ENCODE data around the gene ROPN1B.
A peak's percentile ranks its signal among the peaks of the same experiment; 100 is the strongest.
"Not testable (repeated sequence)": the region's sequence is repeated elsewhere in the genome, so short reads cannot be mapped to it uniquely, and the experiment has no call there.

The ROPN1B gene

DNA sequence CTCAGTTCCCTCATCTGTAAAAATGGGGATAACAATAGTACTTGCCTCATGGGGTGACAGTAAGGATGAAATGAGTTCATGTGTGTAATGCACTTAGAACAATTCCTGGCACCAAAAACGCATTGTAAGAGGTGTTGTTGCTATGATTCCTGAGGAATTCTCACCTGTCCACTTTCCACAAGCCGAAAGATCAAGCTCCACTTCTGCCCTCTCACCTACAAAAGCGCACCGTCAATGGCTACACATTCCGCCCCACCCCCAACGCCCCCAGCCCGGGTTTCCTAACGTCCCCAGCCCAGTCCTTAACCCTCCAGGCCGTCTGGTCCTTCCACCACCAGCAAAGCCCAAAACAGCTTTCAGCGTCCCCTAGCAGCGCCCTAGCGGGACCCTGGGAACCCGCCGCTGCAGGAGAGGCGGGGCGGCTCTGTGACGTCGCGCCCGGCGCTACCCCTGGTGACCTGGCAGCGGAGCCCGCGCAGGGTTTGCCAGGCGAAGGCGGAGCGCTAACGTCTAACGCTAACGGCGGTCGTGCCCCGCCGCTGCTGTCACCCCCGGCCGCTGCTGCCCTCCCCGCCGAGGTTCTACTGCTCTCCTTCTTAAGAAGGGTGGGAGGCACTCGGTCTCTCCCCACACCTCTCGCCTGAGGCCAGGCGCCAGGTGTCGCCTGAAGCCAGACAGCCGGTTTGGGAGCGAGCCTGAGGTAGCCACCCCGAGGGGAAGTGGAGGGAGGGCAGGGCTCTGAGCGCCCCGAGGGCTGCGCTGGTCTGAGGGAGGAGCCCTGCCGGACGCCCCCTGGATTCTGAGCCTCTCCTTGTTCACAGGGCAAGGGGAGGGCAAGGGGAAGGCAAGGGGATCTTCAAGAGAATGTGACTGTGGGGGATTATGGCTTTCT lies at the start of gene ROPN1B:
Gene ROPN1B (plus strand): TSS at position 478 of the 892 bp plus-strand sequence. CDS start 2,877 bp downstream, outside the sequence.
- in situ Hi-C loops (cut with HindIII; ENCODE audit: low sequenced_read_pairs): not testable (repeated sequence)

DNA sequence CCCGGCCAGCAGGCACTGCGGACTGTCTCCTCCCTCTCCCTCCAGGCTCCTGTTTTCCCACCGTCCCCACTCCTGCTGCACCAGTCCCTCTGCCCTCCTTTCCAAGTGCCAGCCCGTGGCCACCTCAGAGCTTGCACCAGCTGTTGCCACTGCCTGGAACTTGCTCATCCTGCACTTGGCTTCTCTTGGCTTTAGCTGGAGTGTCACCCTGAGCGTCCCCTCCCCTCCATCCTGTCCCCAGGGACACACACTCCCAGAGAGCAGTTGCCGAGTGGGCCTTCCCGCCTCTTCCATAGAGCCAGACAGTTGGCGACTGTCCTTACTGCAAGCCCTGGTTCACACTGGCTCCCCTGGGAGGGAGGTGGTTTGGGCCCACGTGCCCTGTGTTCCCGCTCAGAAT lies 48.8 kb upstream of the ROPN1B start:
- DNase-seq (ENCODE audit: low read depth, low spot score); in situ Hi-C loops (cut with HindIII; ENCODE audit: low sequenced_read_pairs); H3K4me3 ChIP-seq (ENCODE audit: low read depth, low read length): not testable (repeated sequence)

More for the DNA sequence above, at the start of gene ROPN1B:
- H3K4me3 ChIP-seq (ENCODE audit: low read depth, low read length); DNase-seq (ENCODE audit: low read depth, low spot score): not testable (repeated sequence)

DNA sequence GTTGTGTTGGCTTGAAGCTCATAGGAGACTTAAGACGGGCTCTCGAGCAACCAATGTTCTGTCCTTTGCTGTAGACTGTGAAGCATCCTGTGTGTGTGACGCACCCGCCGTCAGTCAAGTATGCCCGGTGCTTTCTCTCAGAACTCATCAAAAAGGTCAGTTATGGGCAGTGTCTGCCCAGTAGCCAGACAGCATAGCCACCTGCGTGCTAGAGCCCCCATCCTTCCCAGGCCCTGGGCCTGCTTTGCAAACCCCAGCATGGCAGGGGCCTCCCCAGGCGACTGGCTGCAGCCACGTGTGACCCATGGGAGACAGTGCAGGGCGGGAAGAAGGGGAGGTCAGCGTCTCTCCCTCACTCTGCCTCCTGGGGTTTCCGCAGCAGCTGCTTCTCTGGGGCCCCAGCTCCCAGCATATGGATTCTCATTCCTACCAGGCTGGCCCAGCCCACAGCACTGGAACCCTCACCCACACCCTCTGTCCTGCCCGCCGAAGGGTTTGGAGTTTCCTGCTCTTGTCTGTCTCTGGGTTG lies 48.2 kb upstream of the ROPN1B start:
- H3K4me3 ChIP-seq (ENCODE audit: low read depth, low read length); DNase-seq (ENCODE audit: low read depth, low spot score); in situ Hi-C loops (cut with HindIII; ENCODE audit: low sequenced_read_pairs): not testable (repeated sequence)

DNA sequence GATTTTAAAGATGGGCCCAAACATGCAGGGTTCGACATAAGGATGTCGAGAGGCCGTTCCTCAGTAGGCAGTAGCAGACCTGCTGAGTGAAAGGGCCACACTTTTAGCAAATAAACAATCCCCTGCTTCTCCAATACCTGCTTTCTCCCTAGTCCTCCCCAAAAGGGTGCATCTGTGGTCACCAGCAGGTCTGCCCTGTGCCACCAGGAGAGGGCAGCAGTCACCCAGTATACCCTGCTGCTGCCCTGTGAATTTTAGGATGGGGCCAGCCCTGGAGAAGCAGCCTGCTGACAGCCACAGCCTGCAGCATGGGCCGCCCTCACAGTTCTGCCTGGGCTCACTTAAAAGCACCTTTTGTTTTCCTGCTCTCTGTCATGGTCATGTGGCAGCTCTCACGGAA lies 47.3 kb upstream of the ROPN1B start:
- TF ChIP-seq, protein P1, sequence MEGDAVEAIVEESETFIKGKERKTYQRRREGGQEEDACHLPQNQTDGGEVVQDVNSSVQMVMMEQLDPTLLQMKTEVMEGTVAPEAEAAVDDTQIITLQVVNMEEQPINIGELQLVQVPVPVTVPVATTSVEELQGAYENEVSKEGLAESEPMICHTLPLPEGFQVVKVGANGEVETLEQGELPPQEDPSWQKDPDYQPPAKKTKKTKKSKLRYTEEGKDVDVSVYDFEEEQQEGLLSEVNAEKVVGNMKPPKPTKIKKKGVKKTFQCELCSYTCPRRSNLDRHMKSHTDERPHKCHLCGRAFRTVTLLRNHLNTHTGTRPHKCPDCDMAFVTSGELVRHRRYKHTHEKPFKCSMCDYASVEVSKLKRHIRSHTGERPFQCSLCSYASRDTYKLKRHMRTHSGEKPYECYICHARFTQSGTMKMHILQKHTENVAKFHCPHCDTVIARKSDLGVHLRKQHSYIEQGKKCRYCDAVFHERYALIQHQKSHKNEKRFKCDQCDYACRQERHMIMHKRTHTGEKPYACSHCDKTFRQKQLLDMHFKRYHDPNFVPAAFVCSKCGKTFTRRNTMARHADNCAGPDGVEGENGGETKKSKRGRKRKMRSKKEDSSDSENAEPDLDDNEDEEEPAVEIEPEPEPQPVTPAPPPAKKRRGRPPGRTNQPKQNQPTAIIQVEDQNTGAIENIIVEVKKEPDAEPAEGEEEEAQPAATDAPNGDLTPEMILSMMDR (IDR thresholded peaks at IDR 0.05; ENCODE audit: low read depth, low read length): peak; percentile 53
- DNase-seq (ENCODE audit: low read depth, low spot score): peak; percentile 21
- H3K4me3 ChIP-seq (ENCODE audit: low read depth, low read length); in situ Hi-C loops (cut with HindIII; ENCODE audit: low sequenced_read_pairs): not testable (repeated sequence)

DNA sequence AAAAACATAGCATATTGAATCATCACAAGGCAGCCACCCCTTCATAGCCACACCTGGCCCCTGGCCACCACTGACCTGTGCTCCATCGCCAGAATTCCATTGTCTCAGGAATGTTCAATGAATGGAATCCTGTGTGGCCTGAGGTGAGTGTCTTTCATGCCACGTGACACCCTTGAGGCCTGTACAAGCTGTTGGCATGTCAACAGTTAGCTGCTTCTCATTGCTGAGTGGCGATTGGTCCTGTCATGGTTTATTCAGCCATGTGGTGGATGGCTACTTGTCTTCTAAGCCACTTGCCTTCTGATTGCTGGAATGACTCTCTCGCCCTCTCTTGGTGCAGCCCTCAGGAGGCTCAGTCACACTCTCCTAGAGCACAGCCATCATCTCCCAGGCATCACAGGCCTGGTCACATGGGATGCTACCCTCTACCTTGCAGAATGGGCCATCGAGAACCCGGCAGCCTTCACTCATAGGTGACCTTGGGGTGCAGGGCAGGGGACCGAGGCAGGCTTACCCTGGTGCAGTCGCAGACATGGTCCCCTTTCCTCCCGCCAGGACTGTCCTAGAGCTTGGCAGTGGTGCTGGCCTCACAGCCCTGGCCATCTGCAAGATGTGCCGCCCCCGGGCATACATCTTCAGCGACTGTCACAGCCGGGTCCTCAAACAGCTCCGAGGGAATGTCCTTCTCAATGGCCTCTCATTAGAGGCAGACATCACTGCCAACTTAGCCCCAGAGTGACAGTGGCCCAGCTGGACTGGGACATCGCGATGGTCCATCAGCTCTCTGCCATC lies 45.5 kb upstream of the ROPN1B start:
- in situ Hi-C loops (cut with HindIII; ENCODE audit: low sequenced_read_pairs); H3K4me3 ChIP-seq (ENCODE audit: low read depth, low read length); DNase-seq (ENCODE audit: low read depth, low spot score): not testable (repeated sequence)

DNA sequence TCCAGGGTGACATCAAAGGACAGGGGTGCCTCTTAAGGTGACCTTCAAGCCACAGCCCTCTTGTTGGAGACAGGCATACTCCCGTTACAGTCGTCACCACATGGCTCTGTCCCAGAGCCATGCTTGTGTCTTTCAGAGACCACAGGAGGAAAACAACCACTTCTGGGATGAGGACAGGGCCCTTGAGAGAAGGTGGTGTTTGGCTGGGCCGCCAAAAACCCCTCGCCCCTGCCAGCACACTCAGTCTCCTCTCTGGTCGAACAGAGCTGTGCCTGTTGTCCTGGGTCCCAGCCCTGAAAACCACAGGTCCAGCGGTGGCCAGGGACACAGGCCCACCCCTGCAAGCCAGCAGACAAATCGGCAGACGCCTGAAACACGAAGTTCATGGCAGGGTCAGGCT lies 44.7 kb upstream of the ROPN1B start:
- DNase-seq (ENCODE audit: low read depth, low spot score); H3K4me3 ChIP-seq (ENCODE audit: low read depth, low read length); in situ Hi-C loops (cut with HindIII; ENCODE audit: low sequenced_read_pairs): not testable (repeated sequence)

DNA sequence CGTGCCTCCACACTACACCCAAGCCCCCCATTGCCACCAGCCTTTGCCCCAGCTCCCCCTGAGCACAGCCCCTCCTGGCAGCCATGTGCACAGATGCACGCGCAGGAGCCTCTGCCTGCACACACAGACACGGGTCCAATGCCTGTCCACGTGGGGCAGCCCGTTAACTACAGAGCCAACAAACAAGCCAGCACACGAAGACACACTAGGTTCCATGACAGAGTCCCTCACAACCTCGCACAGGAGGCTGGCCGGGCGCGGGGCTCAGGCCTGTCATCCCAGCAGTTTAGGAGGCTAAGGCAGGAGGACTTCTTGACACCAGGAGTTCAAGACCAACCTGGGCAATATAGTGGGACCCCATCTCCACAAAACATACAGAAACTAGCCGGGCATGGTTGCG lies 43.3 kb upstream of the ROPN1B start:
- in situ Hi-C loops (cut with HindIII; ENCODE audit: low sequenced_read_pairs); H3K4me3 ChIP-seq (ENCODE audit: low read depth, low read length); DNase-seq (ENCODE audit: low read depth, low spot score): not testable (repeated sequence)

DNA sequence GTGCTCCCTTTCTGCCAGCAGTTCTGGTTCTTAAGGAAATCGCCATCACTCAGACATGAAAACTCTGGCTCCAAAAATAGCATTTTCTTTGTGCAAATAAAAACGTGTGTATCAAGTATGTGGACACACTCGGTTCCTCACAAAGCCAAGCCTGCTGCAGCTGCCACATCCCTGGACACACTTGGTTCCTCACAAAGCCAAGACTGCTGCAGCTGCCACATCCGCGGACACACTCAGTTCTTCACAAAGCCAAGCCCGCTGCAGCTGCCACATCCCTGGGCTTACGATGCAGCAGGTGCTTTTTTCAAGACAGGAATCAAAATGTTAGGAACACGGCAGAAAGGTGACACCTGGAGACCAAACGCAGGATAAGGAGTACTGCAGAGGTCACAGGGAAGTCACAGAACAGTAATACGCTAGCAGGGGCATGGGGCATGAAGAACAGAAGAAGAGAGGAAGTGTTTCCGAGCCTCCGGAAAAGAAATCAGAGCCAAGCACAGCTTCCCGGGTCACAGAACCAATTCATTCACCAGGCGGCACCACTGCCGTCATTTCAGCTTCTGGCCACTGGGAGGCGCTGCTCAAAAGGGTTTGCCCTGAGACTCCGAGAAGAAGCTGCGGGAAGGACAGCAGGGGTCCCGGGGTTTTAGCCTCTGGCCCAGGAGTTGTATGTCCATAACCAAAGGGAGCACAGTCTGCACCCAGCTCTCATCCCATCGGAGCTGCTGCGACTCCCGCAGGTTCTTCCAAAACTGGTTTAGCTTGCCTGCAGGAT lies 40.0 kb upstream of the ROPN1B start:
- in situ Hi-C loops (cut with HindIII; ENCODE audit: low sequenced_read_pairs); H3K4me3 ChIP-seq (ENCODE audit: low read depth, low read length): not testable (repeated sequence)
- TF ChIP-seq, protein P1 (IDR thresholded peaks at IDR 0.05; ENCODE audit: low read depth, low read length): peak; percentile 58
- DNase-seq (ENCODE audit: low read depth, low spot score): peak; percentile 24

DNA sequence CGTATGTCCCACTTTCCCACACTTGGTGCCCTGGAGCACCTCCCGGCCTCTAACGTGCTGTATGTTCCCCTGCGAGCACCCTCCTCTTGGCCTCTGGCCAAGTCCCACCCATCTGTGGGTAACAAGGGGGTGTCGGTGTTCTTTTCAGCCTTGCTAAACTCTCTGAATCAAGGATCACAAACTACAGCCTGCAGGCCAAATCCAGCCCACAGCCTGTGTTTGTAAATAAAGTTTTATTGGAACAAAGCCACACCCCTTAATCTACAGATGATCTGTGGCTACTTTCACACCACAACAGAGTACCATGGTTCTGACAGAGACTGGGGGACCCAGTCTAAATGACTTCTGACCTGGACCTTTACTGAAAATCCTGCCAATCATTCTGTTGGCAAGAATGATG lies 39.2 kb upstream of the ROPN1B start:
- in situ Hi-C loops (cut with HindIII; ENCODE audit: low sequenced_read_pairs); DNase-seq (ENCODE audit: low read depth, low spot score); H3K4me3 ChIP-seq (ENCODE audit: low read depth, low read length): not testable (repeated sequence)

DNA sequence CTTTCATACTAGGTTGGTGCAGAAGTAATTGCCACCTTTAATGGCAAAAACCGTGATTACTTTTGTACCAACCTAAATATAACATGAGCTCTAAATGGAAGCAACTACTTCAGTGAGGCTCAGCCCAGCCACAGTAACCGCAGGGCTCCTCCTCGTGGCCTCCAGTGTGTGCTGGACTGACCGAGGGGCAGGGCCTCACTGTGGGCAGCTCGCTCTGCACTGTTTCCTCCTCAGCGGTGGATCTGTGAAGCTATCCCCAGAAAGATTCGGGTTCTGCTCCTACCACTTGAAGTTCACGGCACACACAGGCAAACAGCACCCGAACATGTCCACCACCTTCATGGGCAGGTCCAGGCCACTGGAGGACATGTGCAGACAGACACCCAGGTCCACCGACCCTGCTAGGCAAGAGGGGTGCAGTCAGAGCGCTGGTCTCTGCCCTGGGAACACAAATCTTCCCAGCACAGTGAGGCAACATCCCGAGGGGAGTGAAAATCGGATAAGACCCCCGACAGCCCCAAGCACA lies 37.6 kb upstream of the ROPN1B start:
- in situ Hi-C loops (cut with HindIII; ENCODE audit: low sequenced_read_pairs); DNase-seq (ENCODE audit: low read depth, low spot score); H3K4me3 ChIP-seq (ENCODE audit: low read depth, low read length): not testable (repeated sequence)

DNA sequence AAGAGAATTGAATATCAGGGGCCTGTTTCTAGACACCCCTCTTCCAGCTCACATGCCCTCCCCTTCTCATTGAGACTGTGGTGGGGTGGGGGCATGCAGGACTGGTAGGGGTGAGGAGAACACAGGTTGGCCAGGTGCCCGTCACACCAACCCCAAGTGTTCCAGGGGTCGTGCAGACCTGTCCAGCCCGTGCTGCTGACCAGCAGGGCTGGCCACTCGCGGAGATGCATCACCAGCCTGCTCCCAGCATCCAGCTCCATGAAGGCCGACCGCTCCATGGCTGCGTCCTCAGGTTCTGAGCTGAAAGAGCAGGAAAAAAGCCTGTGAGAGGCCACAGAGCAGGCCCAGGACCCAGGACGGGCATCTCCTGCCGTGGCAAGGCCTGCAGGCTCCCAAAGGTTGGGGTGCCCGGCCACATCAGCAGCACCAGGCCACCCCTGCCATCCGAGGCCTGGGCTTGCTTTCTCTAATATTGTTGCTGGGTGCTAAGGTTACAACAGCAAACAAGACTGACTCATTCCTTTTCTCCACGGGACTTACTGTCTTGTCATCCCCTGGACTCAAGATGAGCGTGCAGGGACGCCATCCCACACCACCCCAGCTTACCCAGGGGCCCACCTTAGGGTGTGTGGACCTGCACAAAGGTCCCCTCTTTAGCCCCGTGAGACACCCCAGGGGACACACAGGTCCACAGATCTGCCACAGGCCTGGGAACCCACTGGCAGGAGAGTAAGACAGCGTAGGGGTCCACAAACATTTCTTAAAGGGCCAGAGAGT lies 35.4 kb upstream of the ROPN1B start:
- in situ Hi-C loops (cut with HindIII; ENCODE audit: low sequenced_read_pairs); H3K4me3 ChIP-seq (ENCODE audit: low read depth, low read length); DNase-seq (ENCODE audit: low read depth, low spot score): not testable (repeated sequence)

DNA sequence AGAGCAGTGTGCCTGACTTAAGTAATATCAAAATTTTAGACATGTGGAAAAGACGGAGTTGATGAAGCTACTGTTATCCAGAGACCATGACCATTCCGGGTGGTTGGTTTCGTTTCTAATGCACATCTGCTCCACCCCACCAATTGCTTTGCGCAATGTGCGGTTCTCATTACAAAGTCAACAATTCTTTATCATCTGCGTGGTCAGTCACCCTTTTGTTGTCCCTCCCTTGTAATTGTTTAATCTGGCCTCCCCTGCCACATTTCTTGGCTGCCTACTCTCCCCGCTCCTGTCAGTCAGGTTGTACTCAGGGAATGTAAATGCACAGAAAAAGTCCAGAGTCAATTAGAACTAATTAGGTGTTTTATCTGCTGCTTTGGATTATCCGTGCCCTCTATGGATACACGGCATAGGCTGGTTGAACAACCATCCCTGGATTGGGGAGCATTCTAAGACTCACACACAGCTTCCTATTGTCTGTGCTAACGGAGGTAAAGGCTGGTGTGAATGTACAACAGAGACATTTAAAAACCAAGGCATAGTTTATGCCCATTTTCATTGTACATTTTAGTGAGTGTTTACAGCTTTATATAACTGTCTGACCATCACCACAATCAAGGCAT lies 33.6 kb upstream of the ROPN1B start:
- DNase-seq (ENCODE audit: low read depth, low spot score): peak; percentile 46
- in situ Hi-C loops (cut with HindIII; ENCODE audit: low sequenced_read_pairs); H3K4me3 ChIP-seq (ENCODE audit: low read depth, low read length): not testable (repeated sequence)
